ENCODE data around the gene HECW1. TPM values are rescaled to one million over a fixed set of nuclear protein-coding genes. Genes with fewer than 3 reads are reported as not detected.

HECW1 gene
- total and polyA plus RNA-seq, 2 experiments from 2014 or later, result 11.0 to 21.8 TPM

DNA sequence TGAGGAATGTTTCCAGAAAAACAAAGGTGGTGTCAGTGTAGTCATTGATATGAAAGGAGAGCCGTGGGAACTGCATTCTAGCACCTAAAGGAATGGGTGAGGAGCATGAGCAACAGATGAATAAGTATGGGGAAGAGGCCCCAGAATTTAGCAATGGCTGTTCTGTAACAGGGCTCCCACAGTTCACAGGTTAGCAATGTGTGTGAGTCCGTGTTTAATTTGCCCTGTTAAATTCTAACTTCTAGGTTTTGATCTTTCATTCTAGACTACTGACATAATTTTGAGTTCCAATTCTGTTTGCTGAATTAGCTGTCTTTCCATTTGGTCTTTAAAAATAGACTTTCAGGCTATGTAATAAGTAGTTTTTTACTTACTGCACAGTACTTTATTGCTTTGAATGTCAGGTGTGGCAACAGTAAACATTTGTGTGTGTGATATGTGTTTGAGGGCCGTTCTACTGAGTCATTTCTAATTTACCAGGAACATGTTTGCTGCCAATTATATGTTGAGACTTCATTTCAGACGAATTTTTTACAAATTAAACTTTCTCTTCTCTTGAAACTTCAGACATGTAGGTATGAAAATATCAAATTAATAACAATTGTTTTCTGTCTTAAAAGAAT, 479.2 kb downstream of the HECW1 start (continued):
- TF ChIP-seq CREB1 (CRISPR knock-in tag; IDR thresholded peaks at IDR 0.05; ENCODE audit: low read depth), result no peak
- no peak for TF ChIP-seq ZNF114 (CRISPR knock-in tag; IDR thresholded peaks at IDR 0.05)
- no peak for TF ChIP-seq JUNB (IDR thresholded peaks at IDR 0.05; ENCODE audit: unreplicated experiment)
- TF ChIP-seq, protein P1, sequence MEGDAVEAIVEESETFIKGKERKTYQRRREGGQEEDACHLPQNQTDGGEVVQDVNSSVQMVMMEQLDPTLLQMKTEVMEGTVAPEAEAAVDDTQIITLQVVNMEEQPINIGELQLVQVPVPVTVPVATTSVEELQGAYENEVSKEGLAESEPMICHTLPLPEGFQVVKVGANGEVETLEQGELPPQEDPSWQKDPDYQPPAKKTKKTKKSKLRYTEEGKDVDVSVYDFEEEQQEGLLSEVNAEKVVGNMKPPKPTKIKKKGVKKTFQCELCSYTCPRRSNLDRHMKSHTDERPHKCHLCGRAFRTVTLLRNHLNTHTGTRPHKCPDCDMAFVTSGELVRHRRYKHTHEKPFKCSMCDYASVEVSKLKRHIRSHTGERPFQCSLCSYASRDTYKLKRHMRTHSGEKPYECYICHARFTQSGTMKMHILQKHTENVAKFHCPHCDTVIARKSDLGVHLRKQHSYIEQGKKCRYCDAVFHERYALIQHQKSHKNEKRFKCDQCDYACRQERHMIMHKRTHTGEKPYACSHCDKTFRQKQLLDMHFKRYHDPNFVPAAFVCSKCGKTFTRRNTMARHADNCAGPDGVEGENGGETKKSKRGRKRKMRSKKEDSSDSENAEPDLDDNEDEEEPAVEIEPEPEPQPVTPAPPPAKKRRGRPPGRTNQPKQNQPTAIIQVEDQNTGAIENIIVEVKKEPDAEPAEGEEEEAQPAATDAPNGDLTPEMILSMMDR (conservative IDR thresholded peaks at IDR 0.05; ENCODE audit: low read depth in 2 of 2), result no peak

DNA sequence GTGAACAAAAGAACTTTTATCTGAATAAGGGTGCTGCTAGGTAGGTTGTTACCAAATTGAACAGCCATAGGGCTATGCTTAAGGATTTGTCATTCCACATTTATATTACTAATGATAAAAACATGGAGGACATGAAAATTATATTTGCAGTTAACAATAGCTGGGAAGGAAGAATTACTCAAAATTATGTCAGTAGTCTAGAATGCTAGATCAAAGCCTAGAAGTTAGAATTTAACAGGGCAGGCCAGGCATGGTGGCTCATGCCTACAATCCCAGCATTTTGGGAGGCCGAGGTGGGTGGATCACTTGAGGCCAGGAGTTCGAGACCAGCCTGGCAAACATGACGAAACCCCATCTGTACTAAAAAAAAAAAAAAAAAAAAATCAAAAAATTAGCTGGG, 479.9 kb downstream of the HECW1 start:
- peaks cover 4% of the 10 kb centered on the region; the same call in 2 of the 3 replicates for H3K4me1 Mint-ChIP-seq
- ATAC-seq (no peak), DNase-seq (ENCODE audit: low spot score) (no peak)
- no peak overlapping the region for H3K27ac Mint-ChIP-seq
- H3K4me1 ChIP-seq (ENCODE audit: insufficient read depth), result peaks cover 3% of the 10 kb centered on the region; the same call in 1 of the 2 replicates
- H3K27ac ChIP-seq (ENCODE audit: low read depth), result no peak overlapping the region
- no peak overlapping the region for H2AFZ ChIP-seq
- no peak for TF ChIP-seq EZH2 (IDR thresholded peaks at IDR 0.05; ENCODE audit: low read depth, unreplicated experiment)
- TF ChIP-seq, protein P2, sequence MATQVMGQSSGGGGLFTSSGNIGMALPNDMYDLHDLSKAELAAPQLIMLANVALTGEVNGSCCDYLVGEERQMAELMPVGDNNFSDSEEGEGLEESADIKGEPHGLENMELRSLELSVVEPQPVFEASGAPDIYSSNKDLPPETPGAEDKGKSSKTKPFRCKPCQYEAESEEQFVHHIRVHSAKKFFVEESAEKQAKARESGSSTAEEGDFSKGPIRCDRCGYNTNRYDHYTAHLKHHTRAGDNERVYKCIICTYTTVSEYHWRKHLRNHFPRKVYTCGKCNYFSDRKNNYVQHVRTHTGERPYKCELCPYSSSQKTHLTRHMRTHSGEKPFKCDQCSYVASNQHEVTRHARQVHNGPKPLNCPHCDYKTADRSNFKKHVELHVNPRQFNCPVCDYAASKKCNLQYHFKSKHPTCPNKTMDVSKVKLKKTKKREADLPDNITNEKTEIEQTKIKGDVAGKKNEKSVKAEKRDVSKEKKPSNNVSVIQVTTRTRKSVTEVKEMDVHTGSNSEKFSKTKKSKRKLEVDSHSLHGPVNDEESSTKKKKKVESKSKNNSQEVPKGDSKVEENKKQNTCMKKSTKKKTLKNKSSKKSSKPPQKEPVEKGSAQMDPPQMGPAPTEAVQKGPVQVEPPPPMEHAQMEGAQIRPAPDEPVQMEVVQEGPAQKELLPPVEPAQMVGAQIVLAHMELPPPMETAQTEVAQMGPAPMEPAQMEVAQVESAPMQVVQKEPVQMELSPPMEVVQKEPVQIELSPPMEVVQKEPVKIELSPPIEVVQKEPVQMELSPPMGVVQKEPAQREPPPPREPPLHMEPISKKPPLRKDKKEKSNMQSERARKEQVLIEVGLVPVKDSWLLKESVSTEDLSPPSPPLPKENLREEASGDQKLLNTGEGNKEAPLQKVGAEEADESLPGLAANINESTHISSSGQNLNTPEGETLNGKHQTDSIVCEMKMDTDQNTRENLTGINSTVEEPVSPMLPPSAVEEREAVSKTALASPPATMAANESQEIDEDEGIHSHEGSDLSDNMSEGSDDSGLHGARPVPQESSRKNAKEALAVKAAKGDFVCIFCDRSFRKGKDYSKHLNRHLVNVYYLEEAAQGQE (IDR thresholded peaks at IDR 0.05; ENCODE audit: unreplicated experiment), result no peak
- no peak for TF ChIP-seq JUNB (IDR thresholded peaks at IDR 0.05; ENCODE audit: unreplicated experiment)
- TF ChIP-seq STAT1 (IDR thresholded peaks at IDR 0.05; ENCODE audit: unreplicated experiment), result no peak
- TF ChIP-seq, protein P3, sequence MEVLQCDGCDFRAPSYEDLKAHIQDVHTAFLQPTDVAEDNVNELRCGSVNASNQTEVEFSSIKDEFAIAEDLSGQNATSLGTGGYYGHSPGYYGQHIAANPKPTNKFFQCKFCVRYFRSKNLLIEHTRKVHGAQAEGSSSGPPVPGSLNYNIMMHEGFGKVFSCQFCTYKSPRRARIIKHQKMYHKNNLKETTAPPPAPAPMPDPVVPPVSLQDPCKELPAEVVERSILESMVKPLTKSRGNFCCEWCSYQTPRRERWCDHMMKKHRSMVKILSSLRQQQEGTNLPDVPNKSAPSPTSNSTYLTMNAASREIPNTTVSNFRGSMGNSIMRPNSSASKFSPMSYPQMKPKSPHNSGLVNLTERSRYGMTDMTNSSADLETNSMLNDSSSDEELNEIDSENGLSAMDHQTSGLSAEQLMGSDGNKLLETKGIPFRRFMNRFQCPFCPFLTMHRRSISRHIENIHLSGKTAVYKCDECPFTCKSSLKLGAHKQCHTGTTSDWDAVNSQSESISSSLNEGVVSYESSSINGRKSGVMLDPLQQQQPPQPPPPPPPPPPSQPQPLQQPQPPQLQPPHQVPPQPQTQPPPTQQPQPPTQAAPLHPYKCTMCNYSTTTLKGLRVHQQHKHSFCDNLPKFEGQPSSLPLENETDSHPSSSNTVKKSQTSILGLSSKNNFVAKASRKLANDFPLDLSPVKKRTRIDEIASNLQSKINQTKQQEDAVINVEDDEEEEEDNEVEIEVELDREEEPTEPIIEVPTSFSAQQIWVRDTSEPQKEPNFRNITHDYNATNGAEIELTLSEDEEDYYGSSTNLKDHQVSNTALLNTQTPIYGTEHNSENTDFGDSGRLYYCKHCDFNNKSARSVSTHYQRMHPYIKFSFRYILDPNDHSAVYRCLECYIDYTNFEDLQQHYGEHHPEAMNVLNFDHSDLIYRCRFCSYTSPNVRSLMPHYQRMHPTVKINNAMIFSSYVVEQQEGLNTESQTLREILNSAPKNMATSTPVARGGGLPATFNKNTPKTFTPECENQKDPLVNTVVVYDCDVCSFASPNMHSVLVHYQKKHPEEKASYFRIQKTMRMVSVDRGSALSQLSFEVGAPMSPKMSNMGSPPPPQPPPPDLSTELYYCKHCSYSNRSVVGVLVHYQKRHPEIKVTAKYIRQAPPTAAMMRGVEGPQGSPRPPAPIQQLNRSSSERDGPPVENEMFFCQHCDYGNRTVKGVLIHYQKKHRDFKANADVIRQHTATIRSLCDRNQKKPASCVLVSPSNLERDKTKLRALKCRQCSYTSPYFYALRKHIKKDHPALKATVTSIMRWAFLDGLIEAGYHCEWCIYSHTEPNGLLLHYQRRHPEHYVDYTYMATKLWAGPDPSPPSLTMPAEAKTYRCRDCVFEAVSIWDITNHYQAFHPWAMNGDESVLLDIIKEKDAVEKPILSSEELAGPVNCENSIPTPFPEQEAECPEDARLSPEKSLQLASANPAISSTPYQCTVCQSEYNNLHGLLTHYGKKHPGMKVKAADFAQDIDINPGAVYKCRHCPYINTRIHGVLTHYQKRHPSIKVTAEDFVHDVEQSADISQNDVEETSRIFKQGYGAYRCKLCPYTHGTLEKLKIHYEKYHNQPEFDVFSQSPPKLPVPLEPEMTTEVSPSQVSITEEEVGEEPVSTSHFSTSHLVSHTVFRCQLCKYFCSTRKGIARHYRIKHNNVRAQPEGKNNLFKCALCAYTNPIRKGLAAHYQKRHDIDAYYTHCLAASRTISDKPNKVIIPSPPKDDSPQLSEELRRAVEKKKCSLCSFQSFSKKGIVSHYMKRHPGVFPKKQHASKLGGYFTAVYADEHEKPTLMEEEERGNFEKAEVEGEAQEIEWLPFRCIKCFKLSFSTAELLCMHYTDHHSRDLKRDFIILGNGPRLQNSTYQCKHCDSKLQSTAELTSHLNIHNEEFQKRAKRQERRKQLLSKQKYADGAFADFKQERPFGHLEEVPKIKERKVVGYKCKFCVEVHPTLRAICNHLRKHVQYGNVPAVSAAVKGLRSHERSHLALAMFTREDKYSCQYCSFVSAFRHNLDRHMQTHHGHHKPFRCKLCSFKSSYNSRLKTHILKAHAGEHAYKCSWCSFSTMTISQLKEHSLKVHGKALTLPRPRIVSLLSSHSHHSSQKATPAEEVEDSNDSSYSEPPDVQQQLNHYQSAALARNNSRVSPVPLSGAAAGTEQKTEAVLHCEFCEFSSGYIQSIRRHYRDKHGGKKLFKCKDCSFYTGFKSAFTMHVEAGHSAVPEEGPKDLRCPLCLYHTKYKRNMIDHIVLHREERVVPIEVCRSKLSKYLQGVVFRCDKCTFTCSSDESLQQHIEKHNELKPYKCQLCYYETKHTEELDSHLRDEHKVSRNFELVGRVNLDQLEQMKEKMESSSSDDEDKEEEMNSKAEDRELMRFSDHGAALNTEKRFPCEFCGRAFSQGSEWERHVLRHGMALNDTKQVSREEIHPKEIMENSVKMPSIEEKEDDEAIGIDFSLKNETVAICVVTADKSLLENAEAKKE (CRISPR knock-in tag; IDR thresholded peaks at IDR 0.05), result no peak
- TF ChIP-seq, protein P1 (conservative IDR thresholded peaks at IDR 0.05; ENCODE audit: low read depth in 2 of 2), result no peak
- TF ChIP-seq, protein P4, sequence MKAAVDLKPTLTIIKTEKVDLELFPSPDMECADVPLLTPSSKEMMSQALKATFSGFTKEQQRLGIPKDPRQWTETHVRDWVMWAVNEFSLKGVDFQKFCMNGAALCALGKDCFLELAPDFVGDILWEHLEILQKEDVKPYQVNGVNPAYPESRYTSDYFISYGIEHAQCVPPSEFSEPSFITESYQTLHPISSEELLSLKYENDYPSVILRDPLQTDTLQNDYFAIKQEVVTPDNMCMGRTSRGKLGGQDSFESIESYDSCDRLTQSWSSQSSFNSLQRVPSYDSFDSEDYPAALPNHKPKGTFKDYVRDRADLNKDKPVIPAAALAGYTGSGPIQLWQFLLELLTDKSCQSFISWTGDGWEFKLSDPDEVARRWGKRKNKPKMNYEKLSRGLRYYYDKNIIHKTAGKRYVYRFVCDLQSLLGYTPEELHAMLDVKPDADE (IDR thresholded peaks at IDR 0.05), result no peak
- no peak overlapping the region for H3K4me3 ChIP-seq
- H3K79me2 ChIP-seq (replicated peaks; ENCODE audit: insufficient read depth), result peaks cover 85% of the 10 kb centered on the region
- no peaks in the 10 kb centered on the region for H3K9me2 ChIP-seq (ENCODE audit: insufficient read depth)
- no peaks in the 10 kb centered on the region for H3K9me3 Mint-ChIP-seq
- no peaks in the 10 kb centered on the region; the same call in 1 of the 2 replicates for H4K20me1 ChIP-seq (replicated peaks; ENCODE audit: insufficient read depth)
- no peaks in the 10 kb centered on the region for H3K27me3 ChIP-seq (ENCODE audit: insufficient read depth)
- H3K27me3 Mint-ChIP-seq (ENCODE audit: insufficient read depth, low read depth, poor library complexity), result no peaks in the 10 kb centered on the region
- peaks cover 3% of the 10 kb centered on the region; the same call in 1 of the 3 replicates for H3K36me3 Mint-ChIP-seq (ENCODE audit: low read depth)
- no peak overlapping the region for H3K4me3 Mint-ChIP-seq
- H3K4me2 ChIP-seq, result no peak overlapping the region
- no peaks in the 10 kb centered on the region for H3K36me3 ChIP-seq (ENCODE audit: insufficient read depth)
- no peaks in the 10 kb centered on the region for H3F3A ChIP-seq (replicated peaks; ENCODE audit: low read depth)
